BE2C (cell line): ENCODE data around the gene ANKS1A.

ENCODE experiments used
- DNase-seq: peaks from one replicate; pipeline ENCODE4 v3.0.0-alpha.2; 2020
- H3K27me3 ChIP-seq: fragments of 250-450 bp; sonication (Bioruptor Pico); 2 replicates; pipeline ENCODE4 v1.5.1; 2020; ENCODE audit warnings: mild to moderate bottlenecking
- H3K36me3 ChIP-seq: fragments of 250-450 bp; sonication (Bioruptor Pico); 2 replicates; pipeline ENCODE4 v1.5.1; 2020; ENCODE audit warnings: mild to moderate bottlenecking
- H3K4me1 ChIP-seq: fragments of 250-450 bp; sonication (Bioruptor Pico); 2 replicates; pipeline ENCODE4 v1.5.1; 2020
- H3K4me3 ChIP-seq: 2 replicates; pipeline ENCODE4 v1.5.1; 2011; ENCODE audit warnings: low read depth, low read length
- H3K9me3 ChIP-seq: fragments of 250-450 bp; sonication (Bioruptor Pico); 2 replicates; pipeline ENCODE4 v1.5.1; 2020
- CTCF ChIP-seq: IDR thresholded peaks from 2 replicates; pipeline ENCODE4 v1.5.1; 2012; ENCODE audit warnings: mild to moderate bottlenecking, low read depth, low read length

The ANKS1A gene

GRCh38 chr6:34982424-34982852 is 93.4 kb downstream of the ANKS1A start:
- no peaks in the 10 kb centered on the region; the same call in 1 of the 2 replicates for H3K4me1 ChIP-seq
- H3K27me3 ChIP-seq, result no peaks in the 10 kb centered on the region
- no peaks in the 10 kb centered on the region for H3K9me3 ChIP-seq
- H3K36me3 ChIP-seq, result no peaks in the 10 kb centered on the region
- DNase-seq, result no peak
- TF ChIP-seq CTCF, result 0 out of 2 replicates have a peak, but pooled peaks have one; percentile 17
- H3K4me3 ChIP-seq, result no peak overlapping the region

GRCh38 chr6:34984416-34984815 is 95.4 kb downstream of the ANKS1A start:
- Histone ChIP-seq H3K4me3 (no peak overlapping the region), H3K36me3 (no peaks in the 10 kb centered on the region), H3K27me3 (no peaks in the 10 kb centered on the region), H3K9me3 (no peaks in the 10 kb centered on the region), H3K4me1 (no peaks in the 10 kb centered on the region; the same call in 1 of the 2 replicates)
- TF ChIP-seq CTCF, result no peak
- no peak for DNase-seq

GRCh38 chr6:34985236-34985635 is 96.2 kb downstream of the ANKS1A start:
- Histone ChIP-seq H3K36me3 (no peaks in the 10 kb centered on the region), H3K9me3 (no peaks in the 10 kb centered on the region), H3K27me3 (no peaks in the 10 kb centered on the region), H3K4me1 (no peaks in the 10 kb centered on the region; the same call in 1 of the 2 replicates), H3K4me3 (no peak overlapping the region)
- TF ChIP-seq CTCF, result no peak
- no peak for DNase-seq

- H3K4me3 ChIP-seq, result no peak overlapping the region
- no peaks in the 10 kb centered on the region for H3K9me3 ChIP-seq
- H3K36me3 ChIP-seq, result peaks cover 2% of the 10 kb centered on the region
- no peaks in the 10 kb centered on the region for H3K4me1 ChIP-seq
- DNase-seq, result peak; percentile 73
- H3K27me3 ChIP-seq, result no peaks in the 10 kb centered on the region
- peak; percentile 85 for TF ChIP-seq CTCF
Observed at GRCh38 chr6:34986845-34987246, 97.8 kb downstream of the ANKS1A start.

GRCh38 chr6:34987506-34987905 is 98.5 kb downstream of the ANKS1A start:
- DNase-seq, result no peak
- Histone ChIP-seq H3K27me3 (no peaks in the 10 kb centered on the region), H3K9me3 (no peaks in the 10 kb centered on the region), H3K4me3 (no peak overlapping the region), H3K36me3 (peaks cover 2% of the 10 kb centered on the region), H3K4me1 (no peaks in the 10 kb centered on the region)
- no peak for TF ChIP-seq CTCF

GRCh38 chr6:34990971-34991560 is 102.0 kb downstream of the ANKS1A start:
- no peaks in the 10 kb centered on the region for H3K4me1 ChIP-seq
- TF ChIP-seq CTCF, result no peak
- no peak overlapping the region for H3K4me3 ChIP-seq
- H3K9me3 ChIP-seq, result no peaks in the 10 kb centered on the region
- peaks cover 2% of the 10 kb centered on the region for H3K36me3 ChIP-seq
- no peaks in the 10 kb centered on the region for H3K27me3 ChIP-seq
- DNase-seq, result no peak
